Large intestine (tissue), 3 donors: Measurements from ENCODE around the gene MSANTD2. TPM values are rescaled to one million over a fixed set of nuclear protein-coding genes. Genes with fewer than 3 reads are reported as not detected.
A peak's percentile ranks its signal among the peaks of the same experiment; 100 is the strongest.

Experiments used
- DNase-seq, 2 donors: peaks; one replicate each; pipeline versions ENCODE4 v3.0.0 to v3.0.0-alpha.2; 2013
- H3K27ac ChIP-seq: one replicate; pipeline ENCODE4 v1.5.1; 2013; ENCODE audit warnings: low read length
- H3K27me3 ChIP-seq: 2 replicates; pipeline ENCODE4 v1.6.1; 2013; ENCODE audit warnings: low read length; ENCODE audit not compliant: control insufficient read depth, insufficient read depth
- H3K36me3 ChIP-seq: 2 replicates; pipeline ENCODE4 v1.6.1; 2013; ENCODE audit warnings: low read length; ENCODE audit not compliant: control insufficient read depth, insufficient read depth
- H3K4me1 ChIP-seq: one replicate; pipeline ENCODE4 v1.6.1; 2013; ENCODE audit warnings: low read length; ENCODE audit not compliant: control insufficient read depth, insufficient read depth
- H3K4me3 ChIP-seq: one replicate; pipeline ENCODE4 v1.5.1; 2013; ENCODE audit warnings: low read length
- H3K9me3 ChIP-seq: one replicate; pipeline ENCODE4 v1.6.1; 2013; ENCODE audit warnings: mild to moderate bottlenecking, low read depth, low read length, moderate library complexity; ENCODE audit not compliant: control insufficient read depth
- WGBS: methylation state at CpG from one replicate; pipeline ENCODE4 v1.1.5; 2013; ENCODE audit warnings: low lambda C conversion rate; ENCODE audit not compliant: insufficient coverage; 5-methylcytosine and 5-hydroxymethylcytosine counted together
- polyA plus RNA-seq: library from polyadenylated mRNA; unstranded; fragments of 120-200 nt; gene quantifications from one replicate; pipeline ENCODE4 v1.2.1, GENCODE V29; 2013

MSANTD2 gene
- polyA plus RNA-seq, 1 donor: 23.2 TPM

DNA sequence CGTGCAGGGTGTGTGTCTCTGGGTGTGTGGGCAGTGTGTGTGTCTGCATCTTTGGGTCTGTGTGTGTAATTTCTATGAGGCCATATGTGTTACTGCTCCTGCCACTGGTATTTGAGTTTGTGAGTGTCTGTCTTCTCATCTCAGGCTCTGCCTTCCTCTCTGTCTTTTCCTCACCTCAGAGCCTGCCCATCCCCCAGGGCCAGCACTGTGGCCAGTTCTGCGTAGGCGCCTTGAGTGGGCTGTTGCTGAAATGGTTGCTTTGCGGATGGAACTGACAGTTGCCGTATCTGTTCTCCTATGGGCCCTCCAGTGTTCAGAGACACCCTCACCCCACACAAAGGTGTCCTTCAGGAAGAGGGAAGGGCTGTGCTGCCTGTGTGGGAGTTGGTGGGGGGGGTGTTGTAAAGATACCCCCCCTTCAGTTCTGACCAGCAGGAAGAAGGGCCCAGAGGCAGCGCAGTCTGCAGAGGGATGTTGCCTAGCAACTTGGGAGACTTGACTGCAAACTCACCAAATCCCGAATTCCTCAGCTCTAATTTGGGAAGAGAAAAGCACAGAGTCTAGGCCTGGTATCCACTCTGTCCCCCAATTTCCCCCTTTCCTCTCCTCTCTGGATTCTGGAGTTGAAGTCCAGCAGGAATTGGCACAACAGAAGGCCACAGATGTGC, 62.4 kb downstream of the MSANTD2 start:
- WGBS: no CpG with 5 or more reads among the region's 7 CpGs
- Histone ChIP-seq H3K4me3 (no peak overlapping the region), H3K4me1 (peaks cover 13% of the 10 kb centered on the region), H3K27ac (no peak overlapping the region), H3K36me3 (no peaks in the 10 kb centered on the region), H3K9me3 (no peaks in the 10 kb centered on the region), H3K27me3 (peaks cover 74% of the 10 kb centered on the region)
- no peak for DNase-seq

DNA sequence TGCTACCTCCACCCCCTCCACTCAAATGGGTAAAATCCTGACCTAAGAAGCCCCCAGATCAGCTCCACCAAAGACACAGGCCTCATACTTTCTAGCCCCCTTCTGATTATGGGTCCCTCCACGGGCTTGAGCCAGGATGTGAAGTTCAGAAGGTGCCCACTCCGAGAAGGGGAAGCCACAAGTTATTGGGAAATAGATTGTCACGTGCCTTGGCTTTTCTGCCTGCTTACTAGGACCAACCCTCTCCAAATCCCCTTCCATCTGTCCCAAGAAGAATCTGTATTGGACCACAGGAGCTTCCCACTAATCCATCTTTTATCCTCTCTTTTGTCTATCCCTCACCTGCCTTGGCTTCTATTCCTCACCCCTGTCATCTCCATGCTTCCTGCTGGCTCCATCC, 63.5 kb downstream of the MSANTD2 start:
- peaks cover 64% of the 10 kb centered on the region for H3K27me3 ChIP-seq
- H3K36me3 ChIP-seq: no peaks in the 10 kb centered on the region
- no peak overlapping the region for H3K4me3 ChIP-seq
- no peaks in the 10 kb centered on the region for H3K9me3 ChIP-seq
- H3K4me1 ChIP-seq: peaks cover 13% of the 10 kb centered on the region
- no CpG with 5 or more reads among the region's 3 CpGs for WGBS
- DNase-seq: no peak
- no peak overlapping the region for H3K27ac ChIP-seq

DNA sequence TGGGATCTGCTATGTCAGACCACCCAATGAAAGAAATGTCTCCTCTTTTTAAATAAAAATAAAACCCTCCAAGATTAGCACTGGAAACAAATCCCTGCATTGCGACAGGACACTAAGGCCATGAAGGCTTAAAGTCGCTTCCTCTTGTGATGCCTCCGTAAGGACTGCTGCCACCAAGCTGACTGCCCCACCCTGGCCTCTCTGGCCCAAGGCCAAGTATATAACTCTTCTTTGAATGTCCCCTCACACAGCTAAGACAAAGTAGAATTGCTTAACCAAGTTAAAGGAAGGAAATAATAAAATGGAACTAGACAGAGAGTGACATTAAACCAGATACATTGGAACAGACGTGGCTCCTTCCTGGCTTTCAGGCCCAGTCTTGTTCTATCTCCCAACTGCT, 68.0 kb downstream of the MSANTD2 start:
- Histone ChIP-seq H3K27ac (no peak overlapping the region), H3K36me3 (no peaks in the 10 kb centered on the region), H3K4me1 (no peaks in the 10 kb centered on the region), H3K4me3 (no peak overlapping the region), H3K9me3 (no peaks in the 10 kb centered on the region), H3K27me3 (peaks cover 21% of the 10 kb centered on the region)
- 100% methylated on average over 1 of the region's 4 CpGs for WGBS
- no peak for DNase-seq

DNA sequence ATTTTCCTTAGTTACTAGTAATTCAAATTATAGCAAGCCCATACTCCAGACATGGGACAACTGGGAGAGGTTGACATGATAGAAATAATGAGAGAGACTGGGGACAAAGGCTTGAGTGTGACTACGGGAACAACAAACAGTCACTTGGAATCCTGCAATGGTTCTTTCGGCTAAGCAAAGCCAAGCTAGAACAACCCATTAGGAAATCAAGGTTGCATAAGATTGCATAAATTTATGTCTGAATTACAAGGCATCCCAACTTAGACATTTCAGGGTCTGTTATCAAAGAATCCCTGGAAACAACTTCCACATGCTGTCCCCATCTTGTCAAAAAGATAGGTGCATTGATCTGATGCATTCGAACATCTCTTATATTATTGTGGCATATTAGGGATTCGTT, 70.6 kb downstream of the MSANTD2 start:
- no peak overlapping the region for H3K27ac ChIP-seq
- no peak overlapping the region for H3K4me3 ChIP-seq
- no CpG with 5 or more reads among the region's 4 CpGs for WGBS
- peaks cover 11% of the 10 kb centered on the region for H3K4me1 ChIP-seq
- no peak for DNase-seq
- H3K36me3 ChIP-seq: no peaks in the 10 kb centered on the region
- no peaks in the 10 kb centered on the region for H3K9me3 ChIP-seq
- peaks cover 10% of the 10 kb centered on the region for H3K27me3 ChIP-seq

DNA sequence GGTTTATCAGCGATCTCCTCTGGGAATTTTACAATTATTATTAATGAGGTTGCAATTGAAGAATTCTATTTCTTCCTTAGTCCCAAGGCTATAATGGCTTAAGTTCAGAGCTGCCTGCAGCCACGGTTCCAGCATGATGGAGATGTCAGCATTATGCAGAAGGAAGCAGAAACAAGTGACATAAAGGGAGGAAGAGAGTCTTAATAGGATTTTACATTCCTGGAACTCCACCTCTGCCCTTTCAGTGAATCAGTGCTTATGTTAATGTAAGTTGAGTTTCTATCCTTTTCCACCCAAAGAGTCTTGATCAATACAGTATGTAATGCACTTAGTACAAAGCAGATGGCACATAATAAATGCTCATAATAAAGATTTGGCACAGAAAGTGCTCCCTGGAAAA, 72.1 kb downstream of the MSANTD2 start:
- H3K9me3 ChIP-seq: no peaks in the 10 kb centered on the region
- H3K27me3 ChIP-seq: peaks cover 18% of the 10 kb centered on the region
- no peak overlapping the region for H3K4me3 ChIP-seq
- no peak overlapping the region for H3K27ac ChIP-seq
- DNase-seq: no peak
- no CpG with 5 or more reads among the region's 2 CpGs for WGBS
- H3K4me1 ChIP-seq: peaks cover 18% of the 10 kb centered on the region
- H3K36me3 ChIP-seq: no peaks in the 10 kb centered on the region

DNA sequence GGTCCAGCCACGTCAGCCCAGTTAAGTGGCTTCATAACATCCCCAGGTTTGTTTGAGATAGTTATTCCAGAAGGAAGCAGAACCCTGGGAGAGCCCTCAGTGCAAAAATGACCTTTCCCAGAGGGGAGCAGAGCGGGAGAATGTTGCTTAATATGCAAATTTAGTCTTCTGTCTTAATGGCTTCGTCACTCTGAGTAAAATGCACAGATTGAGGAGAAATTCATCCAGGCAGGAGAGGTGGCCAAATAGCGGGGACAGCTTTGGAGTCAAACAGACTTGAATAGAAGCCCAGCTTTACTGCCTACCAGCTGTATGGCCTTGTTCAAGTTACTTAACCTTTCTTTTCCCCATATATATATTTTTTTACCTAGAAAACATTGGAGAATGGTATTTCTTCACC, 72.7 kb downstream of the MSANTD2 start:
- DNase-seq: no peak
- no peak overlapping the region for H3K4me3 ChIP-seq
- no peaks in the 10 kb centered on the region for H3K9me3 ChIP-seq
- 80% methylated on average over 1 of the region's 4 CpGs for WGBS
- peaks cover 18% of the 10 kb centered on the region for H3K4me1 ChIP-seq
- H3K27ac ChIP-seq: no peak overlapping the region
- H3K36me3 ChIP-seq: no peaks in the 10 kb centered on the region
- H3K27me3 ChIP-seq: peaks cover 23% of the 10 kb centered on the region

DNA sequence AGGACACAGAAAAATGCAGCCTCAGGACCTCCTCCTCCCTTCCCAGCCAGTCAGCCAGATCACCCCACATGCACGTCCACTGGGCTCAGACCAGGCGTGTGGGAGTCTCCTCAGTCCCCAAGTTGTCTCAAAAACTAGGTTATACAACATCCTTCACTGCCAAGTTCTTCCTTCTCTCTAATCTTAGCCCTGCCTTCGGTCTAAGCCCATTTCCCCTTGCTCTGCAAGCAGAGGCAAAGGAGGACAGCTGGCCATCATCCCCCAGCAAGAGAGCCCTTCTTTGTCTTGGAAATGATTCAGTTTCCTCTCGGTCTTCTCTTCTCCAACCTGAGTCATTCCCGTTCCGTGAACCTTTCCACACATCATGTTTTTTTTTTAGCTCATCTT, 74.5 kb downstream of the MSANTD2 start:
- no peak for DNase-seq
- H3K27me3 ChIP-seq: peaks cover 40% of the 10 kb centered on the region
- no peaks in the 10 kb centered on the region for H3K9me3 ChIP-seq
- no peaks in the 10 kb centered on the region for H3K36me3 ChIP-seq
- 65% methylated on average over 3 of the region's 6 CpGs for WGBS
- no peak overlapping the region for H3K4me3 ChIP-seq
- H3K27ac ChIP-seq: no peak overlapping the region
- peaks cover 18% of the 10 kb centered on the region for H3K4me1 ChIP-seq

DNA sequence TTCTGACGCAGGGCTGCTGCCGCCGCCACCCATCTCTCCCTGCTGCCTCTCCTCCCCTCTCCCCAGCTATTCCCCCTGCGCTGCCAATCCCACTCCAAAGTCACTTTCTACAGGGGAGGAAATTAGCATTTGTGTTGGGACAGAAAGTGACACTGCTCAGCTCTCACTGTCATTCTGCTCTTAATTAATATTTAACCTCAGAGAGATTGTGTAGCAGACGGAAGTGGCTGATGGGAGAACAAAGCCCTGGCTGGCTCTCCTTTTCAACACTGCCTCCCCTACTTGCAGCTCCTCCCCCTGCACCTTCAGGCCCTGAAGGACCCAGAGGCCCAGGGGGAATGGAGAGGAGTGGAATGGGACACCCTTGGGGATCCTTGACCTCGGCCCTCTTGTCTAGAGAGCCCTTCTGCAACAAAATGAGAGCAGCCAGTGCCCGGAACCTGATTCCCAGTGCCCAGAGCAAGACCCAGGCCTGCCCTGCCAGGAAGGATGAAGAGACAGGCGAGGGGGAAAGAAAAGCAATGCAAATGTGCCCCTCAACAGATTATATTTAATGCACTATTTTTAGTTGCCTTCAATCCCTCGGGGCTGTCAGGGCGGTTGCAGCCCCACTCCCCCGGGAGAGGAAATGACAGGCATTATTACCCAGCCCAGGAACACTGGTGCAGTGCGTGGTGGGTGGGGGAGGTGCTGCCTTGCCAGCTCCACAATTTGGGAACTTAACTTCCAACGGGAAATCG, 75.1 kb downstream of the MSANTD2 start:
- H3K9me3 ChIP-seq: no peaks in the 10 kb centered on the region
- H3K4me1 ChIP-seq: peaks cover 18% of the 10 kb centered on the region
- H3K4me3 ChIP-seq: no peak overlapping the region
- H3K27me3 ChIP-seq: peaks cover 45% of the 10 kb centered on the region
- H3K27ac ChIP-seq: peak overlapping the region; percentile 49
- DNase-seq: peak; percentile 64 to 88
- no peaks in the 10 kb centered on the region for H3K36me3 ChIP-seq
- no CpG with 5 or more reads among the region's 14 CpGs for WGBS

DNA sequence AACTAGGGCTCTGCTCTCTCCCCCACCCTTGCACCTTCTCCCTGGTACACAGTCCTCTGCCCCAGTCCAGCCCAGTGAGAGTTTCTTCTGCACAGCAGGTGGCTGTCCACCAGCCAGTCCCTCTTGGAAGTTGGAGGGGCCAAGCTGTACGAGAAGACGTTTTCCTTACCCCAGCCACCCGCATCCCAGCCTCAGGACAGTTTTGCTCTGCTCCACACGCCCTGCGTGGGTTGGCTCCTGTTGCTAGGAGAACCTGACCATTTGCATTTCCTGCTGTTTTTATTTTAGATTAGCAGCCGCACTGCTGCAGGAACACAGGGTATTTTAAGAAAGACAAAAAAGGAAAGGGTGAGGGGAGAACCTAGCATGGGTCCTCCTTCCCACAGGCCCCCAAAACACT, 78.0 kb downstream of the MSANTD2 start:
- Histone ChIP-seq H3K27ac (no peak overlapping the region), H3K36me3 (no peaks in the 10 kb centered on the region), H3K27me3 (peaks cover 75% of the 10 kb centered on the region), H3K9me3 (no peaks in the 10 kb centered on the region), H3K4me3 (no peak overlapping the region), H3K4me1 (peaks cover 18% of the 10 kb centered on the region)
- DNase-seq: no peak
- no CpG with 5 or more reads among the region's 6 CpGs for WGBS

DNA sequence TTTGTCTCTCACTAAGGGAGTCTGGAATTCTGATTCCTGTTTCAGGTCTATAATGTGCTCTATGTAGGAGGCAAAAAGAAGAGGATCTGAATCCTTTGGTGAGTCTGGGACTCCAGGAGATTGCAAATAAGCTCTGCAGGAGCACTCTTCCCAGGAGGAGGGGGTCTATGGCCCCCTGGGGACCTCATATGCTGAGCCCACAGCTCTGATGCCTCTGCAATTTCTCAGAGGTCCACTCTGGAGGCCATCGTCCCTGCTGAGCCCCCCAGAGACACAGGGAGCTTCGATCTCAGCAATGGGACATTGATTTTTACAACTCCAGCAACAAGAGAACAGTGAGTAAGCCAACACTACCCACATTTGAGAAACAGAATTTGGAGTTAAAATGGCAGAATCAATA, 80.7 kb downstream of the MSANTD2 start:
- H3K27ac ChIP-seq: no peak overlapping the region
- peaks cover 81% of the 10 kb centered on the region for H3K27me3 ChIP-seq
- H3K4me3 ChIP-seq: no peak overlapping the region
- H3K4me1 ChIP-seq: peaks cover 6% of the 10 kb centered on the region
- no peaks in the 10 kb centered on the region for H3K36me3 ChIP-seq
- no peak for DNase-seq
- no CpG with 5 or more reads among the region's 2 CpGs for WGBS
- no peaks in the 10 kb centered on the region for H3K9me3 ChIP-seq

DNA sequence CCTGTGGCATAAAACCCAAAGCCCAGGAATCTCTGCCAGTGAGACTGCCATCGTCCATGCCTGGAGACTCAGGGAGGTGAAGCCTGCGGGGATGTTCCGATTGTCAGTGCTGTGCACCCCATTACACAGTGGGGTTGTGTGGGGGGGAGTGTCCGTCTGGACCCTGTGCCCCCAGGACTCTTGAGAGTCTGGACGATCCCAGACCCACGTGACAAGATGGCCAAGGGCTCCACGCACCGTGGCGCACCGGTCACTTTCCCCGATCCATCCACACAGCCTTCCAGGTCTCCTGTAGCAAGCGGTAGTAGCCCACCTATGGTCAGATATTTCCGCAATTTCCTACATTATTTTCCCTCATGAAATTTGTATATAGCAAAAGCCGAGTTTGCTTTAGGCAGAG, 81.4 kb downstream of the MSANTD2 start:
- no peak for DNase-seq
- Histone ChIP-seq H3K27me3 (peaks cover 73% of the 10 kb centered on the region), H3K36me3 (no peaks in the 10 kb centered on the region), H3K9me3 (no peaks in the 10 kb centered on the region), H3K27ac (no peak overlapping the region), H3K4me1 (no peaks in the 10 kb centered on the region), H3K4me3 (no peak overlapping the region)
- 14% methylated on average over 1 of the region's 14 CpGs for WGBS
